ENCODE measurements around the gene C19orf47.

- TF ChIP-seq ZNF70 (CRISPR knock-in tag; IDR thresholded peaks at IDR 0.05) (no peak), ZFP30 (CRISPR knock-in tag; IDR thresholded peaks at IDR 0.05) (no peak), PPARA (CRISPR knock-in tag; IDR thresholded peaks at IDR 0.05; ENCODE audit: borderline replicate concordance) (no peak), PATZ1 (CRISPR knock-in tag; IDR thresholded peaks at IDR 0.05; ENCODE audit: borderline replicate concordance) (no peak), CSRNP3 (CRISPR knock-in tag; IDR thresholded peaks at IDR 0.05) (no peak), TOX (CRISPR knock-in tag; IDR thresholded peaks at IDR 0.05; ENCODE audit: borderline replicate concordance) (no peak), RARB (CRISPR knock-in tag; IDR thresholded peaks at IDR 0.05) (no peak), ARNTL (CRISPR knock-in tag; IDR thresholded peaks at IDR 0.05; ENCODE audit: borderline replicate concordance, low read depth) (no peak), SNAI2 (CRISPR knock-in tag; IDR thresholded peaks at IDR 0.05) (no peak), CSDC2 (CRISPR knock-in tag; IDR thresholded peaks at IDR 0.05) (no peak), BACH2 (CRISPR knock-in tag; IDR thresholded peaks at IDR 0.05; ENCODE audit: borderline replicate concordance) (no peak), POU6F1 (CRISPR knock-in tag; IDR thresholded peaks at IDR 0.05; ENCODE audit: borderline replicate concordance, low read depth) (no peak), OSR1 (CRISPR knock-in tag; IDR thresholded peaks at IDR 0.05) (no peak), CREB5 (CRISPR knock-in tag; IDR thresholded peaks at IDR 0.05; ENCODE audit: low read depth) (no peak)
Measured at GRCh38 chr19:40374084-40374483, 25.9 kb upstream of the C19orf47 start.
